T-helper 9 cell (primary cell): ENCODE data around the gene CTR9.

Source experiments
- DNase-seq: peaks from one replicate; pipeline ENCODE4 v3.0.0-alpha.2; 2020

CTR9 gene

GRCh38 chr11:10829139-10829538 is 78.1 kb downstream of the CTR9 start:
- DNase-seq, result no peak
